HFFc6 (cell line): Measurements from ENCODE around the gene THRB. TPM values are rescaled to one million over a fixed set of nuclear protein-coding genes. Genes with fewer than 3 reads are reported as not detected.

ENCODE experiments used
- DNase-seq: peaks from one replicate; pipeline ENCODE4 v3.0.0-alpha.2; 2018
- H3K27ac Mint-ChIP-seq: 2 replicates; pipeline ENCODE4 v1.8.0; 2020; ENCODE audit warnings: mild to moderate bottlenecking, mixed read lengths
- H3K27me3 Mint-ChIP-seq: 2 replicates; pipeline ENCODE4 v1.8.0; 2021; ENCODE audit warnings: mild to moderate bottlenecking, moderate library complexity, mixed read lengths; ENCODE audit not compliant: insufficient read depth
- H3K36me3 Mint-ChIP-seq: 2 replicates; pipeline ENCODE4 v1.8.0; 2021; ENCODE audit warnings: low read depth, mixed read lengths
- H3K4me1 Mint-ChIP-seq: 2 replicates; pipeline ENCODE4 v1.8.0; 2020; ENCODE audit warnings: low read depth, mixed read lengths
- H3K4me3 Mint-ChIP-seq: 2 replicates; pipeline ENCODE4 v1.8.0; 2020; ENCODE audit warnings: mild to moderate bottlenecking, moderate library complexity, mixed read lengths
- H3K9me3 Mint-ChIP-seq: 2 replicates; pipeline ENCODE4 v1.8.0; 2020; ENCODE audit warnings: mild to moderate bottlenecking, mixed read lengths
- total RNA-seq, 6 experiments: library from RNA; stranded (reverse); fragmentation: NEBNext Ultra II Directional; extraction: Animal tissue kit (Norgen Biotek cat#: 25700); gene quantifications; 2 replicates in 1 of 6; 3 replicates in 5 of 6; pipeline ENCODE4 v1.2.3, GENCODE V29; 2021
- TF ChIP-seq, protein P1 (sequence below): fragments of 200-600 bp; sonication (generic); IDR thresholded peaks from 2 replicates; pipeline ENCODE4 v1.5.0; 2021; ENCODE audit warnings: antibody characterized with exemption, mild to moderate bottlenecking

Gene THRB
- total RNA-seq, 6 experiments from 2014 or later: not detected

DNA sequence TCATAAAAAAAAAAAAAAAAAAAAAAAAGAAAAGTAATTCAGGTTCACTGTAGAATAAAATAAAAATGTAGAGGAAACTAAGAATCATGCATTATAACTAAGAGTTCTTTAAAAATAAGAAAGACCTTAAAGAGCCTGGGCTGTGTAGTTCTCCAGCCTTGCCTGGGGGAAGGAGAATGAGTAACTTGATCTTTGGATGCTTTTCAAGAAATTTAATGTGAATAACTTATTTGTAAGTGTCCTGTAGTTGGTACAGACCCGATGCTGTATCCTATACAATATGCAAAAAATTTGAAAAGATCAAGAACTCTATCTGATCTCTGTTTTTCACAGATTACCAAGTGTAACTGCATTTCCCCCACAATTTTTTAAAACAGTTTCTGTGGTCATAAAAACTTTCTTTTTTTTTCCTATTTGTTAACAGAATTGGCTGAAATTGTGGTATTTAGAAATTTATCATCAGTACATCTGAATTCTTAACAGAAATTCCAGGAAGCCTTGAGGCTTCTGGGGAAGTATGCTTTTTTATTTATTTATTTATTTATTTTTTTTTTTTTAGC, 195.3 kb downstream of the THRB start:
- Mint-ChIP-seq H3K4me1 (peaks cover 6% of the 10 kb centered on the region; the same call in 1 of the 2 replicates), H3K36me3 (no peaks in the 10 kb centered on the region), H3K4me3 (no peak overlapping the region), H3K9me3 (no peaks in the 10 kb centered on the region; the same call in 1 of the 2 replicates), H3K27ac (no peak overlapping the region), H3K27me3 (no peaks in the 10 kb centered on the region; the same call in none of the 2 replicates)
- TF ChIP-seq, protein P1, sequence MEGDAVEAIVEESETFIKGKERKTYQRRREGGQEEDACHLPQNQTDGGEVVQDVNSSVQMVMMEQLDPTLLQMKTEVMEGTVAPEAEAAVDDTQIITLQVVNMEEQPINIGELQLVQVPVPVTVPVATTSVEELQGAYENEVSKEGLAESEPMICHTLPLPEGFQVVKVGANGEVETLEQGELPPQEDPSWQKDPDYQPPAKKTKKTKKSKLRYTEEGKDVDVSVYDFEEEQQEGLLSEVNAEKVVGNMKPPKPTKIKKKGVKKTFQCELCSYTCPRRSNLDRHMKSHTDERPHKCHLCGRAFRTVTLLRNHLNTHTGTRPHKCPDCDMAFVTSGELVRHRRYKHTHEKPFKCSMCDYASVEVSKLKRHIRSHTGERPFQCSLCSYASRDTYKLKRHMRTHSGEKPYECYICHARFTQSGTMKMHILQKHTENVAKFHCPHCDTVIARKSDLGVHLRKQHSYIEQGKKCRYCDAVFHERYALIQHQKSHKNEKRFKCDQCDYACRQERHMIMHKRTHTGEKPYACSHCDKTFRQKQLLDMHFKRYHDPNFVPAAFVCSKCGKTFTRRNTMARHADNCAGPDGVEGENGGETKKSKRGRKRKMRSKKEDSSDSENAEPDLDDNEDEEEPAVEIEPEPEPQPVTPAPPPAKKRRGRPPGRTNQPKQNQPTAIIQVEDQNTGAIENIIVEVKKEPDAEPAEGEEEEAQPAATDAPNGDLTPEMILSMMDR: no peak
- DNase-seq: no peak

DNA sequence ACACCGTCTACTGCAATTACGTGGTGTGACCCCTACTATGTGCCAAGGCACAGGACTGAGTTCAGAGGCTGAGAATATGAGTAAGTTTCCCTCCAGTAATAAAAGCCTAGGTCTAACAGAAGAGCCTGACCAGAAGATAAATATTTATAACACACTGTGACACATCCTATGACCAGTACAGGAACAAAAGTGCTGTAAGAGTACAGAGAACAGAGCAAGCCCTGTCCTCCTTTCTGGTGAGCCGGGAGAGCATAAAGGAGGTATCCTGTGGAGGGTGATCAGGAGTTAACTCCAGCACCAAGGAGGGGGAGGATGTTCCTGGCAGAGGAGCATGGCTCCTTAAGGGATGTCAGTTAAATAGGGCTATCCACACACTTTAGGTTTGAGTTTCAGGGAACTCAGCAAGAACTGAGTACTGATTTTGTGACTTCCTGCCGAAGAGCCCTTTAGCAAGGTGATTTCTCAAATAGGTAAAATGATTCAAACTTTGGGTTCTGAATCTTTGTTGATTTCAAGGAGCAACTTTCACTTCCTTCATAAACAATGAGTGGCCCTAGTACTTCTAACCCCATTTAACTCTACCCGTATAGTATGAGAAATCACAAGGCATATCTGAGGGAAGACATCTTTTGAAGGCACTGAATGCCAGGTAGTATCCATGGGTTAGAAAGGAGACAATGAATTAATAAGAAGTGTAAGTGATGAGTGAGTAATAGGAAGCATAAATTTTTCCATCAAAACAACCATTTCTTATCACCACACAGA, 198.0 kb downstream of the THRB start:
- Mint-ChIP-seq H3K27ac (no peak overlapping the region), H3K4me3 (no peak overlapping the region), H3K4me1 (peaks cover 6% of the 10 kb centered on the region; the same call in 1 of the 2 replicates), H3K27me3 (peaks cover 1% of the 10 kb centered on the region), H3K9me3 (no peaks in the 10 kb centered on the region; the same call in 1 of the 2 replicates), H3K36me3 (no peaks in the 10 kb centered on the region)
- TF ChIP-seq, protein P1: no peak
- no peak for DNase-seq

DNA sequence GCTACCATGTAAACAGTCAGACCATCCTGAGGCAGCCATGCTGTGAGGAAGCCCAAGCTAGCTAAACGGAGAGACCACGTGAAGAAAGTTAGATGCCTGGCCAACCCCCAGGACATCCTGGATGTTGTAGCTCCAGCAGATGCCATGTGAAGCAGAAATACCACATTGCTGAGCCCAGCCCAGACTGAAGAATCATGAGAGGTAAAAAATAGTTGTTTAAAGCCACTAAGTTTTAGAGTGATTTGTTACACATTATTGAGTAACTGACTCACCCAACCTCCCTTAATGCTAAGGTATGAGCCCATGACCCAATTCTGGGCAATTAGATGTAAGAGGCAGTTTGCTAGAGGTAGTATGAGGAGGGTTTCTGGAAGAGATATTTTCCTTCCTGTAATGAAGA, 200.5 kb downstream of the THRB start:
- H3K4me3 Mint-ChIP-seq: no peak overlapping the region

GRCh38 chr3:24291646-24292045, 203.0 kb downstream of the THRB start:
- Mint-ChIP-seq H3K4me3 (no peak overlapping the region), H3K4me1 (no peaks in the 10 kb centered on the region), H3K27ac (no peak overlapping the region), H3K27me3 (peaks cover 4% of the 10 kb centered on the region), H3K36me3 (no peaks in the 10 kb centered on the region), H3K9me3 (no peaks in the 10 kb centered on the region; the same call in 1 of the 2 replicates)
- no peak for DNase-seq
- TF ChIP-seq, protein P1: no peak

More for the DNA sequence above, 200.5 kb downstream of the THRB start:
- Mint-ChIP-seq H3K4me1 (no peaks in the 10 kb centered on the region), H3K27me3 (peaks cover 1% of the 10 kb centered on the region), H3K36me3 (no peaks in the 10 kb centered on the region), H3K9me3 (no peaks in the 10 kb centered on the region; the same call in 1 of the 2 replicates), H3K27ac (no peak overlapping the region)
- no peak for DNase-seq
- TF ChIP-seq, protein P1: no peak

GRCh38 chr3:24290596-24290995, 204.1 kb downstream of the THRB start:
- Mint-ChIP-seq H3K27ac (no peak overlapping the region), H3K27me3 (peaks cover 4% of the 10 kb centered on the region), H3K4me1 (no peaks in the 10 kb centered on the region), H3K9me3 (no peaks in the 10 kb centered on the region; the same call in 1 of the 2 replicates), H3K36me3 (no peaks in the 10 kb centered on the region), H3K4me3 (no peak overlapping the region)
- TF ChIP-seq, protein P1: no peak
- DNase-seq: no peak
